ELR (cell line): Measurements from ENCODE around the gene TRPC1.
A peak's percentile ranks its signal among the peaks of the same experiment; 100 is the strongest.
"Not testable (repeated sequence)": the region's sequence is repeated elsewhere in the genome, so short reads cannot be mapped to it uniquely, and the experiment has no call there.

ENCODE experiments used
- DNase-seq: peaks from one replicate; pipeline ENCODE4 v3.0.0-alpha.2; 2015; ENCODE audit warnings: low read depth

TRPC1 gene

GRCh38 chr3:142723968-142724681, at the start of gene TRPC1:
TSS of gene TRPC1 (plus strand) at chr3:142724034. CDS start at chr3:142724560, 526 bp downstream.
- DNase-seq, result peak; percentile 89

GRCh38 chr3:142676151-142676550, 47.7 kb upstream of the TRPC1 start:
- no peak for DNase-seq

- DNase-seq, result peak; percentile 7
These were observed 43.1 kb upstream of the TRPC1 start for GRCh38 chr3:142680710-142681109.

GRCh38 chr3:142690613-142691012, 33.2 kb upstream of the TRPC1 start:
- no peak for DNase-seq

- DNase-seq, result no peak
These were observed 32.3 kb upstream of the TRPC1 start for GRCh38 chr3:142691527-142691926.

GRCh38 chr3:142693136-142693853, 30.5 kb upstream of the TRPC1 start:
- no peak for DNase-seq

- DNase-seq, result no peak
These were observed 29.6 kb upstream of the TRPC1 start for GRCh38 chr3:142694225-142694624.

GRCh38 chr3:142705198-142705597, 18.6 kb upstream of the TRPC1 start:
- DNase-seq, result no peak

GRCh38 chr3:142706321-142707127, 17.3 kb upstream of the TRPC1 start:
- DNase-seq, result no peak

- DNase-seq, result no peak
These were observed 14.6 kb upstream of the TRPC1 start for GRCh38 chr3:142709207-142709606.

- not testable (repeated sequence) for DNase-seq
These were observed 9.0 kb upstream of the TRPC1 start for GRCh38 chr3:142714882-142715281.

GRCh38 chr3:142716102-142716501, 7.7 kb upstream of the TRPC1 start:
- DNase-seq, result no peak

- DNase-seq, result no peak
These were observed 218 bp upstream of the TRPC1 start for GRCh38 chr3:142723665-142723967.

- DNase-seq, result peak; percentile 76
These were observed 985 bp downstream of the TRPC1 start for GRCh38 chr3:142724682-142725356.

- DNase-seq, result no peak
These were observed 1.5 kb downstream of the TRPC1 start for GRCh38 chr3:142725357-142725739.

GRCh38 chr3:142726017-142726416, 2.2 kb downstream of the TRPC1 start:
- no peak for DNase-seq

- DNase-seq, result no peak
These were observed 8.2 kb downstream of the TRPC1 start for GRCh38 chr3:142732066-142732465.

- DNase-seq, result no peak
These were observed 11.0 kb downstream of the TRPC1 start for GRCh38 chr3:142734834-142735233.

- DNase-seq, result no peak
These were observed 11.6 kb downstream of the TRPC1 start for GRCh38 chr3:142735462-142735861.

- no peak for DNase-seq
These were observed 14.6 kb downstream of the TRPC1 start for GRCh38 chr3:142738396-142738795.

- no peak for DNase-seq
These were observed 22.8 kb downstream of the TRPC1 start for GRCh38 chr3:142746646-142747045.

GRCh38 chr3:142750531-142750930, 26.7 kb downstream of the TRPC1 start:
- DNase-seq, result not testable (repeated sequence)
